HepG2 (cell line): Measurements from ENCODE around the gene FBXO11. TPM values are rescaled to one million over a fixed set of nuclear protein-coding genes. Genes with fewer than 3 reads are reported as not detected.

ENCODE experiments used
- CHD2 ChIP-seq: IDR thresholded peaks from 2 replicates; pipeline ENCODE4 v1.6.1; 2011; ENCODE audit warnings: low read depth, low read length, improper control_type of control experiment
- ZFP36L1 ChIP-seq: sonication (generic); formaldehyde crosslinking; IDR thresholded peaks from 2 replicates; pipeline ENCODE4 v1.8.0; 2022; ENCODE audit warnings: mild to moderate bottlenecking, missing genetic modification reagents, moderate library complexity
- ZNF225 ChIP-seq: sonication (generic); formaldehyde crosslinking; IDR thresholded peaks from 2 replicates; pipeline ENCODE4 v1.4.0; 2020; ENCODE audit warnings: mild to moderate bottlenecking, missing genetic modification reagents
- ZNF331 ChIP-seq: sonication (generic); formaldehyde crosslinking; IDR thresholded peaks from 2 replicates; pipeline ENCODE4 v1.4.0; 2020; ENCODE audit warnings: missing genetic modification reagents
- polyA plus RNA-seq, 8 experiments: library from polyadenylated mRNA; depleted of rRNA in 3 of 8; stranded (reverse) in 7 of 8; unstranded in 1 of 8; fragments of >200 nt; fragmentation: Illumina TruSeq in 4 of 8; extraction: Trizol in 4 of 8; gene quantifications; 2 replicates each; pipeline versions ENCODE4 v1.2.1 to v1.2.3, GENCODE V29; 2011 to 2016; ENCODE audit warnings: low read depth in 4 of 8, missing spikeins in 1 of 8, mixed read lengths in 1 of 8; ENCODE audit not compliant: insufficient read depth in 1 of 8
- total RNA-seq, 5 experiments: library from RNA; depleted of rRNA; stranded (reverse); fragments of >200 nt; fragmentation: Illumina TruSeq; extraction: Trizol; gene quantifications; 2 replicates each; pipeline ENCODE4 v1.2.3, GENCODE V29; 2016; ENCODE audit warnings: low read depth in 1 of 5
- TF ChIP-seq, protein P1 (sequence below): sonication (generic); formaldehyde crosslinking; IDR thresholded peaks from 2 replicates; pipeline ENCODE4 v1.9.0; 2021; ENCODE audit warnings: missing genetic modification reagents, borderline replicate concordance
- TF ChIP-seq, protein P2 (sequence below): sonication (generic); formaldehyde crosslinking; IDR thresholded peaks from 2 replicates; pipeline ENCODE4 v1.8.1; 2023; ENCODE audit warnings: mild to moderate bottlenecking, missing genetic modification reagents
- TF ChIP-seq, protein P3 (sequence below): sonication (generic); formaldehyde crosslinking; IDR thresholded peaks from 2 replicates; pipeline ENCODE4 v1.9.0; 2022; ENCODE audit warnings: missing genetic modification reagents, mild to moderate bottlenecking, borderline replicate concordance
- TF ChIP-seq, protein P4 (sequence below): sonication (generic); formaldehyde crosslinking; IDR thresholded peaks from 2 replicates; pipeline ENCODE4 v1.4.0; 2020; ENCODE audit warnings: missing genetic modification reagents, borderline replicate concordance
- TF ChIP-seq, protein P5 (sequence below): sonication (generic); formaldehyde crosslinking; IDR thresholded peaks from 2 replicates; pipeline ENCODE4 v1.5.1; 2020; ENCODE audit warnings: mild to moderate bottlenecking, missing genetic modification reagents, borderline replicate concordance
- TF ChIP-seq, protein P6 (sequence below): fragments of 450-650 bp; IDR thresholded peaks from 2 replicates; pipeline ENCODE4 v1.6.1; 2016

FBXO11 gene
- total and polyA plus RNA-seq, 2 of the 13 experiments (the other 11 are each of a cell fraction or from before 2014, with no cell fraction given): 27.9 to 47.6 TPM

DNA sequence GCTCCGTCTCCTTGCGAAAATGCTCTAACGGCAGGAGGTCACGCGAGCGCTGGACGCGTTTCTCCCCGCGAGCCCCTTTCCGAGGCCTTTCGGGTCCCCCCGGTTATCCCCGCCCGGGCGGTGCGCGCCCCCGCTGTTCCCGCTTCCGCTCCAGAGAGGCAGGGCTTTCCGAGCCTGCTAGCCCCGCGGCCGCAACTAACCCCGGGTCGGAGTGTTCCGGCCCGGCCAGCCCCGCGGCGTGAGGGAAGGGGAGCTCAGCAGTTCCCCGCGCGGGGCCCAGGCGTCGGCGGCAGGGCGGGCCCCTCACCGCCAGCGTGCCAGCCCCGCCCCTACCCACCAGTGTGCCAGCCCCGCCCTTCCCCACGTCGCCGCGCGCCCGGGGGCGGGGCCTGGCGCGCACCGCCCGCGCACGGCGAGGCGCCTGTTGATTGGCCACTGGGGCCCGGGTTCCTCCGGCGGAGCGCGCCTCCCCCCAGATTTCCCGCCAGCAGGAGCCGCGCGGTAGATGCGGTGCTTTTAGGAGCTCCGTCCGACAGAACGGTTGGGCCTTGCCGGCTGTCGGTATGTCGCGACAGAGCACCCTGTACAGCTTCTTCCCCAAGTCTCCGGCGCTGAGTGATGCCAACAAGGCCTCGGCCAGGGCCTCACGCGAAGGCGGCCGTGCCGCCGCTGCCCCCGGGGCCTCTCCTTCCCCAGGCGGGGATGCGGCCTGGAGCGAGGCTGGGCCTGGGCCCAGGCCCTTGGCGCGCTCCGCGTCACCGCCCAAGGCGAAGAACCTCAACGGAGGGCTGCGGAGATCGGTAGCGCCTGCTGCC, 123.4 kb downstream of the FBXO11 start, which contains the start of gene MSH6 (continued):
- TF ChIP-seq, protein P1, sequence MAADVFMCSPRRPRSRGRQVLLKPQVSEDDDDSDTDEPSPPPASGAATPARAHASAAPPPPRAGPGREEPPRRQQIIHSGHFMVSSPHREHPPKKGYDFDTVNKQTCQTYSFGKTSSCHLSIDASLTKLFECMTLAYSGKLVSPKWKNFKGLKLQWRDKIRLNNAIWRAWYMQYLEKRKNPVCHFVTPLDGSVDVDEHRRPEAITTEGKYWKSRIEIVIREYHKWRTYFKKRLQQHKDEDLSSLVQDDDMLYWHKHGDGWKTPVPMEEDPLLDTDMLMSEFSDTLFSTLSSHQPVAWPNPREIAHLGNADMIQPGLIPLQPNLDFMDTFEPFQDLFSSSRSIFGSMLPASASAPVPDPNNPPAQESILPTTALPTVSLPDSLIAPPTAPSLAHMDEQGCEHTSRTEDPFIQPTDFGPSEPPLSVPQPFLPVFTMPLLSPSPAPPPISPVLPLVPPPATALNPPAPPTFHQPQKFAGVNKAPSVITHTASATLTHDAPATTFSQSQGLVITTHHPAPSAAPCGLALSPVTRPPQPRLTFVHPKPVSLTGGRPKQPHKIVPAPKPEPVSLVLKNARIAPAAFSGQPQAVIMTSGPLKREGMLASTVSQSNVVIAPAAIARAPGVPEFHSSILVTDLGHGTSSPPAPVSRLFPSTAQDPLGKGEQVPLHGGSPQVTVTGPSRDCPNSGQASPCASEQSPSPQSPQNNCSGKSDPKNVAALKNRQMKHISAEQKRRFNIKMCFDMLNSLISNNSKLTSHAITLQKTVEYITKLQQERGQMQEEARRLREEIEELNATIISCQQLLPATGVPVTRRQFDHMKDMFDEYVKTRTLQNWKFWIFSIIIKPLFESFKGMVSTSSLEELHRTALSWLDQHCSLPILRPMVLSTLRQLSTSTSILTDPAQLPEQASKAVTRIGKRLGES: peak; percentile 68
- TF ChIP-seq, protein P2, sequence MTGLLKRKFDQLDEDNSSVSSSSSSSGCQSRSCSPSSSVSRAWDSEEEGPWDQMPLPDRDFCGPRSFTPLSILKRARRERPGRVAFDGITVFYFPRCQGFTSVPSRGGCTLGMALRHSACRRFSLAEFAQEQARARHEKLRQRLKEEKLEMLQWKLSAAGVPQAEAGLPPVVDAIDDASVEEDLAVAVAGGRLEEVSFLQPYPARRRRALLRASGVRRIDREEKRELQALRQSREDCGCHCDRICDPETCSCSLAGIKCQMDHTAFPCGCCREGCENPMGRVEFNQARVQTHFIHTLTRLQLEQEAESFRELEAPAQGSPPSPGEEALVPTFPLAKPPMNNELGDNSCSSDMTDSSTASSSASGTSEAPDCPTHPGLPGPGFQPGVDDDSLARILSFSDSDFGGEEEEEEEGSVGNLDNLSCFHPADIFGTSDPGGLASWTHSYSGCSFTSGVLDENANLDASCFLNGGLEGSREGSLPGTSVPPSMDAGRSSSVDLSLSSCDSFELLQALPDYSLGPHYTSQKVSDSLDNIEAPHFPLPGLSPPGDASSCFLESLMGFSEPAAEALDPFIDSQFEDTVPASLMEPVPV: peak; percentile 97
- TF ChIP-seq, protein P3, sequence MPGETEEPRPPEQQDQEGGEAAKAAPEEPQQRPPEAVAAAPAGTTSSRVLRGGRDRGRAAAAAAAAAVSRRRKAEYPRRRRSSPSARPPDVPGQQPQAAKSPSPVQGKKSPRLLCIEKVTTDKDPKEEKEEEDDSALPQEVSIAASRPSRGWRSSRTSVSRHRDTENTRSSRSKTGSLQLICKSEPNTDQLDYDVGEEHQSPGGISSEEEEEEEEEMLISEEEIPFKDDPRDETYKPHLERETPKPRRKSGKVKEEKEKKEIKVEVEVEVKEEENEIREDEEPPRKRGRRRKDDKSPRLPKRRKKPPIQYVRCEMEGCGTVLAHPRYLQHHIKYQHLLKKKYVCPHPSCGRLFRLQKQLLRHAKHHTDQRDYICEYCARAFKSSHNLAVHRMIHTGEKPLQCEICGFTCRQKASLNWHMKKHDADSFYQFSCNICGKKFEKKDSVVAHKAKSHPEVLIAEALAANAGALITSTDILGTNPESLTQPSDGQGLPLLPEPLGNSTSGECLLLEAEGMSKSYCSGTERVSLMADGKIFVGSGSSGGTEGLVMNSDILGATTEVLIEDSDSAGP (CRISPR knock-in tag): peak; percentile 94
- TF ChIP-seq CHD2: peak; percentile 59; the same call in 1 of the 2 replicates
- TF ChIP-seq ZFP36L1 (CRISPR knock-in tag): no peak
- peak; percentile 89 for TF ChIP-seq ZNF225
- TF ChIP-seq, protein P4, sequence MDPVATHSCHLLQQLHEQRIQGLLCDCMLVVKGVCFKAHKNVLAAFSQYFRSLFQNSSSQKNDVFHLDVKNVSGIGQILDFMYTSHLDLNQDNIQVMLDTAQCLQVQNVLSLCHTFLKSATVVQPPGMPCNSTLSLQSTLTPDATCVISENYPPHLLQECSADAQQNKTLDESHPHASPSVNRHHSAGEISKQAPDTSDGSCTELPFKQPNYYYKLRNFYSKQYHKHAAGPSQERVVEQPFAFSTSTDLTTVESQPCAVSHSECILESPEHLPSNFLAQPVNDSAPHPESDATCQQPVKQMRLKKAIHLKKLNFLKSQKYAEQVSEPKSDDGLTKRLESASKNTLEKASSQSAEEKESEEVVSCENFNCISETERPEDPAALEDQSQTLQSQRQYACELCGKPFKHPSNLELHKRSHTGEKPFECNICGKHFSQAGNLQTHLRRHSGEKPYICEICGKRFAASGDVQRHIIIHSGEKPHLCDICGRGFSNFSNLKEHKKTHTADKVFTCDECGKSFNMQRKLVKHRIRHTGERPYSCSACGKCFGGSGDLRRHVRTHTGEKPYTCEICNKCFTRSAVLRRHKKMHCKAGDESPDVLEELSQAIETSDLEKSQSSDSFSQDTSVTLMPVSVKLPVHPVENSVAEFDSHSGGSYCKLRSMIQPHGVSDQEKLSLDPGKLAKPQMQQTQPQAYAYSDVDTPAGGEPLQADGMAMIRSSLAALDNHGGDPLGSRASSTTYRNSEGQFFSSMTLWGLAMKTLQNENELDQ (CRISPR knock-in tag): no peak
- TF ChIP-seq ZNF331 (CRISPR knock-in tag): peak; percentile 56; the same call in 1 of the 2 replicates
- TF ChIP-seq, protein P5, sequence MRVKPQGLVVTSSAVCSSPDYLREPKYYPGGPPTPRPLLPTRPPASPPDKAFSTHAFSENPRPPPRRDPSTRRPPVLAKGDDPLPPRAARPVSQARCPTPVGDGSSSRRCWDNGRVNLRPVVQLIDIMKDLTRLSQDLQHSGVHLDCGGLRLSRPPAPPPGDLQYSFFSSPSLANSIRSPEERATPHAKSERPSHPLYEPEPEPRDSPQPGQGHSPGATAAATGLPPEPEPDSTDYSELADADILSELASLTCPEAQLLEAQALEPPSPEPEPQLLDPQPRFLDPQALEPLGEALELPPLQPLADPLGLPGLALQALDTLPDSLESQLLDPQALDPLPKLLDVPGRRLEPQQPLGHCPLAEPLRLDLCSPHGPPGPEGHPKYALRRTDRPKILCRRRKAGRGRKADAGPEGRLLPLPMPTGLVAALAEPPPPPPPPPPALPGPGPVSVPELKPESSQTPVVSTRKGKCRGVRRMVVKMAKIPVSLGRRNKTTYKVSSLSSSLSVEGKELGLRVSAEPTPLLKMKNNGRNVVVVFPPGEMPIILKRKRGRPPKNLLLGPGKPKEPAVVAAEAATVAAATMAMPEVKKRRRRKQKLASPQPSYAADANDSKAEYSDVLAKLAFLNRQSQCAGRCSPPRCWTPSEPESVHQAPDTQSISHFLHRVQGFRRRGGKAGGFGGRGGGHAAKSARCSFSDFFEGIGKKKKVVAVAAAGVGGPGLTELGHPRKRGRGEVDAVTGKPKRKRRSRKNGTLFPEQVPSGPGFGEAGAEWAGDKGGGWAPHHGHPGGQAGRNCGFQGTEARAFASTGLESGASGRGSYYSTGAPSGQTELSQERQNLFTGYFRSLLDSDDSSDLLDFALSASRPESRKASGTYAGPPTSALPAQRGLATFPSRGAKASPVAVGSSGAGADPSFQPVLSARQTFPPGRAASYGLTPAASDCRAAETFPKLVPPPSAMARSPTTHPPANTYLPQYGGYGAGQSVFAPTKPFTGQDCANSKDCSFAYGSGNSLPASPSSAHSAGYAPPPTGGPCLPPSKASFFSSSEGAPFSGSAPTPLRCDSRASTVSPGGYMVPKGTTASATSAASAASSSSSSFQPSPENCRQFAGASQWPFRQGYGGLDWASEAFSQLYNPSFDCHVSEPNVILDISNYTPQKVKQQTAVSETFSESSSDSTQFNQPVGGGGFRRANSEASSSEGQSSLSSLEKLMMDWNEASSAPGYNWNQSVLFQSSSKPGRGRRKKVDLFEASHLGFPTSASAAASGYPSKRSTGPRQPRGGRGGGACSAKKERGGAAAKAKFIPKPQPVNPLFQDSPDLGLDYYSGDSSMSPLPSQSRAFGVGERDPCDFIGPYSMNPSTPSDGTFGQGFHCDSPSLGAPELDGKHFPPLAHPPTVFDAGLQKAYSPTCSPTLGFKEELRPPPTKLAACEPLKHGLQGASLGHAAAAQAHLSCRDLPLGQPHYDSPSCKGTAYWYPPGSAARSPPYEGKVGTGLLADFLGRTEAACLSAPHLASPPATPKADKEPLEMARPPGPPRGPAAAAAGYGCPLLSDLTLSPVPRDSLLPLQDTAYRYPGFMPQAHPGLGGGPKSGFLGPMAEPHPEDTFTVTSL (CRISPR knock-in tag): peak; percentile 34; the same call in 1 of the 2 replicates
- TF ChIP-seq, protein P6, sequence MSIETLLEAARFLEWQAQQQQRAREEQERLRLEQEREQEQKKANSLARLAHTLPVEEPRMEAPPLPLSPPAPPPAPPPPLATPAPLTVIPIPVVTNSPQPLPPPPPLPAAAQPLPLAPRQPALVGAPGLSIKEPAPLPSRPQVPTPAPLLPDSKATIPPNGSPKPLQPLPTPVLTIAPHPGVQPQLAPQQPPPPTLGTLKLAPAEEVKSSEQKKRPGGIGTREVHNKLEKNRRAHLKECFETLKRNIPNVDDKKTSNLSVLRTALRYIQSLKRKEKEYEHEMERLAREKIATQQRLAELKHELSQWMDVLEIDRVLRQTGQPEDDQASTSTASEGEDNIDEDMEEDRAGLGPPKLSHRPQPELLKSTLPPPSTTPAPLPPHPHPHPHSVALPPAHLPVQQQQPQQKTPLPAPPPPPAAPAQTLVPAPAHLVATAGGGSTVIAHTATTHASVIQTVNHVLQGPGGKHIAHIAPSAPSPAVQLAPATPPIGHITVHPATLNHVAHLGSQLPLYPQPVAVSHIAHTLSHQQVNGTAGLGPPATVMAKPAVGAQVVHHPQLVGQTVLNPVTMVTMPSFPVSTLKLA: no peak
